Measurements from ENCODE around the gene PTF1A. TPM values are rescaled to one million over a fixed set of nuclear protein-coding genes. Genes with fewer than 3 reads are reported as not detected.

Gene PTF1A
- total RNA-seq, 1 donor from 2014 or later = not detected

GRCh38 chr10:23202779-23203178 is 10.7 kb downstream of the PTF1A start:
- Histone ChIP-seq H3K4me3 (no peak overlapping the region), H3K27ac (no peak overlapping the region), H3K27me3 (ENCODE audit: low read depth) (peaks cover 77% of the 10 kb centered on the region), H3K9me3 (no peaks in the 10 kb centered on the region), H3K36me3 (no peaks in the 10 kb centered on the region), H3K4me1 (no peaks in the 10 kb centered on the region)
- TF ChIP-seq CTCF (IDR thresholded peaks at IDR 0.05) = no peak
- intact Hi-C loops (cut with DNase I) = no loop called here
- ATAC-seq (no peak), DNase-seq (no peak)

GRCh38 chr10:23203369-23204325 is 11.5 kb downstream of the PTF1A start:
- Histone ChIP-seq H3K4me1 (no peaks in the 10 kb centered on the region), H3K27ac (no peak overlapping the region), H3K4me3 (no peak overlapping the region), H3K36me3 (no peaks in the 10 kb centered on the region), H3K9me3 (no peaks in the 10 kb centered on the region), H3K27me3 (ENCODE audit: low read depth) (peaks cover 68% of the 10 kb centered on the region)
- no peak for DNase-seq
- intact Hi-C loops (cut with DNase I) = no loop called here
- TF ChIP-seq CTCF (IDR thresholded peaks at IDR 0.05) = no peak
- no peak for ATAC-seq

- intact Hi-C loops (cut with DNase I) = no loop called here
- Histone ChIP-seq H3K27me3 (ENCODE audit: low read depth) (peaks cover 57% of the 10 kb centered on the region), H3K4me1 (no peaks in the 10 kb centered on the region), H3K4me3 (no peak overlapping the region), H3K36me3 (no peaks in the 10 kb centered on the region), H3K9me3 (no peaks in the 10 kb centered on the region), H3K27ac (no peak overlapping the region)
- no peak for TF ChIP-seq CTCF (IDR thresholded peaks at IDR 0.05)
- DNase-seq (no peak), ATAC-seq (no peak)
Observed at GRCh38 chr10:23204773-23205172, 12.7 kb downstream of the PTF1A start.

- no peaks in the 10 kb centered on the region for H3K4me1 ChIP-seq
- H3K4me3 ChIP-seq = no peak overlapping the region
- intact Hi-C loops (cut with DNase I) = no loop called here
- H3K36me3 ChIP-seq = no peaks in the 10 kb centered on the region
- no peak overlapping the region for H3K27ac ChIP-seq
- H3K9me3 ChIP-seq = no peaks in the 10 kb centered on the region
- H3K27me3 ChIP-seq (ENCODE audit: low read depth) = peaks cover 49% of the 10 kb centered on the region
- ATAC-seq (no peak), DNase-seq (no peak)
- no peak for TF ChIP-seq CTCF (IDR thresholded peaks at IDR 0.05)
Observed at GRCh38 chr10:23205972-23206642, 14.0 kb downstream of the PTF1A start.

- Histone ChIP-seq H3K27ac (no peak overlapping the region), H3K36me3 (no peaks in the 10 kb centered on the region), H3K27me3 (ENCODE audit: low read depth) (no peaks in the 10 kb centered on the region), H3K9me3 (no peaks in the 10 kb centered on the region), H3K4me3 (no peak overlapping the region), H3K4me1 (no peaks in the 10 kb centered on the region)
- DNase-seq (no peak), ATAC-seq (no peak)
- TF ChIP-seq CTCF (IDR thresholded peaks at IDR 0.05) = no peak
- intact Hi-C loops (cut with DNase I) = no loop called here
Observed at GRCh38 chr10:23217471-23217870, 25.4 kb downstream of the PTF1A start.
